GM18867 (cell line): Measurements from ENCODE around the gene CPM.
A peak's percentile ranks its signal among the peaks of the same experiment; 100 is the strongest.

Source experiments
- ATAC-seq: cut with Tn5 transposase; IDR thresholded peaks from one replicate; pipeline ENCODE4 v1.9.1; 2021; ENCODE audit warnings: mild to moderate bottlenecking, moderate library complexity; ENCODE audit not compliant: unreplicated experiment

The CPM gene

DNA sequence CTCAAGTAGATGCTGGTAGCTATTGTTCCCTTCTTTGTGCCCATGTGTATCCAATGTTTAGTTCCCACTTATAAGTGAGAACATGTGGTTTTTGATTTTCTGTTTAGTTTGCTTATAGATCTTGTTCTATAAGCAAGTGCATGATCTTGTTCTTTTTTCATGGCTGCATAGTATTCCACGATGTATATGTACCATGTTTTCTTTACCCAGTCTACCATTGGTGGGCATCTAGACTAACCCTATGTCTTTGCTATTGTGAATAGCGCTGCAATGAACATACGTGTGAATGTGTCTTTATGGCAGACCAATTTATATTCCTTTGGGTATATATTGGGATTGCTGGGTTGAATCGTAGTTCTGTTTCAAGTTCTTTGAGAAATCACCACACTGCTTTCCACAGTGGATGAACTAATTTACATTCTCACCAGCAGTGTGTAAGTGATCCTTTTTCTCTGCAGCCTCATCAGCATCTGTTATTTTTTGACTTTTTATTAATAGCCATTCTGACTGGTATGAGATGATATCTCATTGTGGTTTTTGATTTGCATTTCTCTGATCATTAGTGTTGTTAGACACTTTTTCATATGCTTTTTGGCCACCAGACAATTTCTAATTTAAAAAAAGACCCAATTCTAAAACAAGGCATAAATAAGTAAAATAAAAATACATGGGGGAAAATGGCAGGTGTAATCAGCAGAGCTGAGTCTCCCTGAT is 50.6 kb downstream of the CPM start:
- ATAC-seq = no peak

DNA sequence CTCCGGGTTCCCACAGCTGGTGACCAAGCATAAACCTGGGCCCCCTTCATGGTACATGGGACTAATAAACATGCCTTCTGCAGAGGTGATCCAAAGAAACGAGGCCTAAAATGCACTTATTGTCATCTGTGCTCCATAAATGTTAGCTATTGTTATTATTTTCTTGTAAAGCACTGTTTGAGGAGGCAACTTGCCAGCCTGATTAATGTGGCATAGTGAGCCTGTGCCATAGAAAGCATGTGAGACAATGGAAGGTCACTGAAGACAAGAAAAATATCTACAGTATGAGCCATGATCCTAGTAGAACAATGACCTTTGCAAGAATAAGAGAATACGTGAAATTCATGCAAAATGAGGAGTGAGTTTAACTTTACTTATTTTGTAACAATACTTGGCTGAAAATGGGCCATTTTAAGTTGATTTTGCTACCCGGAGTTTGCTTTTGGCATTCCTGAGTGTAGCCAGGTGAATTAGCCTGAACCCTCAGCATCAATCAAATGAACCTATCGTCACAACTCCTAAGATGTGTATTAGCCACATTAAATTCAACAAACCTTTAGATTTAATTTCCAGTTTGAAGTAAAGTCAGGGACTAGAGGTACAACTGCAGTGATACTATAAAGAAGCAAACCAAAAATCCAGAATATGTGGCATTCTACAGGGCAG is 52.2 kb downstream of the CPM start:
- no peak for ATAC-seq

DNA sequence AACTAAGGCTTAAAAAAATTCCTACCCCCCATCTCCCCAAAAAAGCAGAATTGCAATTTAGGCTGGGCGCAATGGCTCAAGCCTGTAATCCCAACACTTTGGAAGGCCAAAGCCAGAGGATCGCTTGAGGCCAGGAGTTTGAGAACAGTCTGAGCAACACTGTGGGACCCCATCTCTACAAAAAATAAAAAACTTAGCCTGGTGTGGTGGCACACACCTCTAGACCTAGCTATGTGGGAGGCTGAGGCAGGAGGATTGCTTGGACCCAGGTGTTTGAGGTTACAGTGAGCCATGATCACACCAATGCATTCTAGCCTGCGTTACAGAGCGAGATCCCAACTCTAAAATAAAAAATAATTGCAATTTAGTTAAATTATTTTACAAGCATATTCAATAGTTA is 54.1 kb downstream of the CPM start:
- ATAC-seq = no peak

DNA sequence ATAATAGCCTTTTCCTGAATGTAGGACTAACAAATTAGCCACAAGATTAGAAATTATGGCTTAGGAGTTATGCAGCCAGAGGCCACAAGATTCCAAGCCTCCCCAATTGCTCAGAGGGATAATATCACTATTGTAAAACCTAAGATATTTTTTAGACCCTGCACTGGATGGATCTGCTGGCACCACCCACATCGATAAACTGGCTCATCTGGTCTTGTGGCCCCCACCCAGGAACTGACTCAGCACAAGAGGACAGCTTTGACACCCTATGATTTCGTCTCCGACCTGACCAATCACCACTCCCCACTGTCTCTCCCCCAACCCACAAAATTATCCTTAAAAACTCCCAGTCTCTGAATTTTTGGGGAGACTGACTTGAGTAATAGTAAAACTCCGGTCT is 54.7 kb downstream of the CPM start:
- ATAC-seq = no peak

DNA sequence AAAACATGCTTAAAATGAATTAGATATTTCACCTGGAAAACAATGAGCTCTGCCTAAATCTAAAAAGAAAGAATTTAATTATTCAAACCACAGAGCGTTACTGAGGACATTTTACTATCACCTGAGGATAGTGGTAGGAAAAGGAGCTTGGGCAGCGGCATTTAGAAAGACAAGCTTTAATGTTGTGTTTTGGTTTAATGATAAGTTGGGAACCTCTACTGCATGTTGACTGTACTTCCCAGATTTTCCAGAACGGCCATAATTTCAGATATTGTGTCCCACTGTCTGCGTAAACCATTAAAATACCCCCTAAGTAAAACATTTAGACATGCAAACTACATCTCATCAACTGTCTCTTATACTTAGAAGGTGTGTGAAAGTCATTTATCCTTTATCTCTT is 55.4 kb downstream of the CPM start:
- no peak for ATAC-seq

DNA sequence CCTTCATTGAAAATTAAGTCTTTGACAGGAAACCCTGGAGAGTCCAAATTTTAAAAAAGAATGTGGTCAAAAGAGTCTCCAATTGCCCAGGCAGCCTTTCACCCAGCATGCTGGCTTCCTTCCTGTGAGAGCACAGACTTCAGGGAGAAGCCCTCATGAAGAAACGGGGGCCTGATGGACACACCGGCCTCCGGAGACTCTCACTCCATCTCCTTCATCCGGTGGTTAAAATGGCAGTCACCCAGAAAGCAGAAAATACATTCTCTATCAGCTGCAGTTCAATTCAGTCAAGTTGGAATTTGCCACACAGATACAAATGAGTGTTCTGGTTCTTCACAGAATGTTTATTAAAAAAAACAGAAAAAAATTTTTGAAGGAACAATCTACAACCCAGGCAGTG is 56.5 kb downstream of the CPM start:
- no peak for ATAC-seq

DNA sequence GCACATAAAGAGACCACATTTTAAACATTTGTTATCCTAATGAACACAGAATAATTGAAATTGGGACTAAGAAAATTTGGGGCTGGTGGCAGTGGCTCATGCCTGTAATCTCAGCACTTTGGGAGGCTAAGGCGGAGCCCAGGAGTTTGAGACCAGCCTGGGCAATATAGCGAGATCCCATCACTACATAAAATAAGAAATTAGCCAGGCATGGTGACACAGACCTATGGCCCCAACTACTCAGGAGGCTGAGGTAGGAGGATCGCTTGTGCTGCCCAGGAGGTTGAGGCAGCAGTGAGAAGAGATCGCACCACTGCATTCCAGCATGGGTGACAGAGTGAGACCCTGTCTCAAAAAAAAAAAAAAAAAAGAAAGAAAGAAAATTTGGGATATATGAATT is 59.7 kb downstream of the CPM start:
- ATAC-seq = no peak

DNA sequence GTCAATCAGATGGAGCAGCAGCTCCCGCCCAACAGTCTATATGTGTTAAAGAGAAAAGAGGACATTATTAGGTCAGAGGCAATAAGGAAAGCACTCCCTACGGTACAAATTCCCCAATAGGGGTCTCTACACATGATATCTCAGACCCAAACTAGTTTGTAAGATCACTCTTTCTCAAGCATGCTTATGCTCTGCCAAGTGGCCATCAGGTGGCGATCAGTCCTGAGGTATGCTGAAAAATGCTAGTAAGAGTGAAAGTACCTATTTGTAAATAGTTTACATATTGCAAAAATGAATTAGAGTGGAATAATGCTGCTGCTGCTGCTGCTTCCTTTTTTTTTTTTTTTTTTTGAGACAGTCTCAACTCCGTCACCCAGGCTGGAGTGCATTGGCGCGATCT is 61.0 kb downstream of the CPM start:
- ATAC-seq = peak; percentile 64

DNA sequence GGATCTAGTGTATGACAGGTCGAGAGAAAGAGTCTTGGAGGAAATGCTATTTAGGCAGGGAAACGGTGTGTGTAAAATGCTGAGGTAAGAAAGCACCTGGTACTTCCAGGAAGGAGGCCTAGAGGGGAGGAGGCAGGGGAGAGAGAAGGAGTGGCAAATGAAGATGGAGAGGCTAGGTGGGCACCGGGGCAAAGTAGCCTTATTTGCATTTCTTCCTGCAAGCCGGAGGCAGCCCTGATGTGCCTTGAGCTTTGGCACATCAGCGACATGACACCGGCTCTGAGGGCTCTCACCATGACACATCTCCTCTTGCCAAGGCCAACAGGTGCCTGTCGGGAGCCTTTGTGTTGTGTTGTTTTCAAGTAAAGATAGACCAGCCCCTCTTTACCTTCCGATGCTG is 61.6 kb downstream of the CPM start:
- ATAC-seq = peak; percentile 10

DNA sequence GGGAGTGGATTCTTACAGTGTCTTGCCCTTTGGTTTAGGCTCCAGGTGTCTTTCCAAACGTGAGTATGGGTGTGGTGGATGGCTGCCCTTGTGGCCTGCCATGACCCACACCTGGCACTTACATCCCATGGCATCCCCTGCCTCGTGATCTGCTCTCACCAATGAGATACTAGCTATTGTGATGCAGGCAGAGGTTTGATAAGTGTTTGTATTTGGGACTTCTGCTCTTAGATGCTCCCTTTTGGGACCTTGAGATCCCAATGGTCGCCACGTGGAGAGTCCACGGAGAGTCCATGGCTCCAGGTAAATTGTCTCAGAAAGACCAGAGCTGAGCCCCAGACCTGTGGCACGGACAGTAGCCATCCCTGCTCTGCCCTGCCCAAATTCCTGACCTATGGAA is 62.5 kb downstream of the CPM start:
- ATAC-seq = no peak

DNA sequence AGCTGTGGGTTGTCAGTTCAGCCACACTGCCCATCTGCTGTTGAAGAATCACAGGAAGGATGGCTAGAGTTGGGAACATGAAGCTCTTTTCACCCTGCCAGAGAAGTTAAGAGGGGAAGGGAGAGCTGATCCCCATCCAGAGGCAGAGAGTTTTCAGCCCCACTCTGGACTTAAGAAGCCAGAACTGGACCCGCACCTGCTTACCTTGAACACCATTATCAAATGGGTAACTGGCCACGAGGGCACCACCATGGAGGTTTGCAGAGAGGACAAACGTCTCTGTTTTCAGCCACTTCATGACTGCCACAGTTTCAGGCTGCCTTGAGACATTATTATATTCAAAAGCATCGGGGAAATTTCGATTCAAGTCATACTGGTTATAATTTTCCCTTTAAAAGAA is 63.0 kb downstream of the CPM start:
- ATAC-seq = no peak

DNA sequence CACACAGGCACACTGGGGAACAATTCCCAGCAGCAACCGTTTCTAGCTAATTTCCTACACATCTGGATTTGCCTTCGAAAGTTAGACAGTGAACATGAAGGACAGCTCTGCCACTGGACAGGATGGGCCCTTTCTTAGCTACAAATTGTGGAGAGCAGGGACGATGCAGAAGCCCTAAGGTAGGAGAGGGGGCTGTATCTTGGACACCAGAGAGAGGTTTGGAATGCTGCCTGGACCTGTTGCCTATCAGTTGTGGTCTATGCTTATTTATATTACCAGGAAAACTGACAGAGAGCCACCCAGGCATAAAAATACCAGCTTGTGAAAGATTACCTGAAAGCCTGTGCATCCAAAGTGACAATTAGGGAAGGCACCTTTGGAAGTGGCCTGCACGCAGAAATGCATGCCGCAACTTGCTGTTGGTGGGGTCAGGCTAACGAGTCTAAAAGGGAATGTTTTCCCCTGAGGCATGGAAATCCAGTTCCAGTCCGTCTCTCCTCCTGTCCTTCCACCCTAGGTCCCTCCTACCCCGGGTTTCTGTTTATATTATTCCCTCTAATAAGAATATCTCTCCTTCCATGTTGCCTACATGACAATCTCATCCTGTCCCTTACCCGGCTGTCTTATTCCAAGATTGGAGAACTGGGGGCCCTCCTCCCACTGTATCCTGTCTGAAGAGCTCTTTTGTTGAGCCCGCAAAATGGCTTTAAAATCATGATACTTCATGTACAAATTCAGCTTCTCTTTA is 64.8 kb downstream of the CPM start:
- ATAC-seq = no peak

DNA sequence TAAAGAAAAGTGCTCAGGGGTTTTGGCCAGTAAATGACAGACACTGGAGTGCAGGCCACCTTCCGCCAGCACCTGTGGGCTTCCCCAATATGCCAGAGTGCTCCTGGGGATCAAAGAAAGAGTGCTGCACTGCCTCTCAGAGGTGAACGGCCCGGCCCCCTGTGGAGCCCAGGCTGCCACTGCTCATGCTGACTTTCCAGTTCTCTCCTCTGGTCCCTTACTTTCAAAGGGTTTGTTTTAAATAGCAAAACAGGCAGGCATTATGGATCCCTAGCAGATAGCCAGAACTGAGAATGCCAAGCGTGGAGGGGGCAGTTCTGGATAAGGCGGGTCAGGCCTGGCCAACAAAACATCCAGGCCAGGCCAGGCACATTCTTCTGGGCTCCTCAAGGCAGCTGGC is 65.4 kb downstream of the CPM start:
- no peak for ATAC-seq

DNA sequence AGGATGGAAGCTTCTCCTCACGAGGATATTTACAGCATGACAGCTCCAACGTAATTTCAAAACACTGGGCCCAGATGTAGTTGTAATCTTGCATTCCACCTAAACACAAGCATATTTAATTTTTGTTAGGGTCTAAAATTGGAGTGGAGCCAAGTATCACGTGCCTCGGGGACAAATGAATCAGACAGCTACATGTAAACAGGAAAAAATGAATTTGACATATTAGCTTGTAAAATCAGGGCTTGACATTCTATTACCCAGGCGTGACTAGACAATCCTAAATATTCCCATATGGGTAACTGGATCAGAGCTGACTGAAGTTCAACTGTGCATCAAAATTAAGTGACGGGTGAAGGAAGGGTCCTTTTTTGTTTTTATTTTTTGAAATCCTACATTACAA is 66.0 kb downstream of the CPM start:
- no peak for ATAC-seq

DNA sequence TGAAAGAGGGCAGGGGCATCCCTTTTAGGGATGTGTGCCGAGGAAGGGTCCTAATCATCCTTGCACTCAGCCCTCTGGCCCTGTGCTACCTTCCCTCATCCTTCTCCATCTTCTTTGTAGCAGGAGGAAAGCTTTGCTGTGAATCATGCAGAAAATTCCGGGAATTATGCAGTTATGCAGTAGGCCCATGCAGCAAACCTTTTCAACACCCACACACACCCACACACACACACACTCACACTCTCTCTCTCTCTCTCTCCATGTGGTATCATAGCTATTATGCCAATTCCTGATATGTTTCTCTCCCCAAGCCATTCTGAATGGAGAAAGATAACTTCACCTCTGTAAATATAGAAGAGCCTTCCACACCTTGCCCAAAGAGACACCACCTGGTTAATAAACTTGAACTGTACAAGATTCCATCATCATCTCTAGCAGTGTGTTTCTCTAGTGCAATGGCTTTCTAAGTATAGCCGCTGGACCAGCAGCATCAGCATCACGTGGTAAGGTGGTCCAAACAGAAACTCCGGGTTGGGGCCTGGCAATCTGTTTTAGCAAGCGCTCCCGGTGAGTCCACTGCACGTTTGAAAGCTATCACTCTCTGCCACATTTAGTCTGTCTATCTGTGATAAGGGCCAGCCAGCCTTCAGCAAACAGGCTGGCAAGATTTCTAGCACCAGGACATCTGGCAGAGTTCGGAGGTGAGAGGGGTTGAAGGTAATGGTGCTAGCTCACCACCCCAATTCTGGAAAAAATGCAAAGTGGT is 67.4 kb downstream of the CPM start:
- no peak for ATAC-seq

DNA sequence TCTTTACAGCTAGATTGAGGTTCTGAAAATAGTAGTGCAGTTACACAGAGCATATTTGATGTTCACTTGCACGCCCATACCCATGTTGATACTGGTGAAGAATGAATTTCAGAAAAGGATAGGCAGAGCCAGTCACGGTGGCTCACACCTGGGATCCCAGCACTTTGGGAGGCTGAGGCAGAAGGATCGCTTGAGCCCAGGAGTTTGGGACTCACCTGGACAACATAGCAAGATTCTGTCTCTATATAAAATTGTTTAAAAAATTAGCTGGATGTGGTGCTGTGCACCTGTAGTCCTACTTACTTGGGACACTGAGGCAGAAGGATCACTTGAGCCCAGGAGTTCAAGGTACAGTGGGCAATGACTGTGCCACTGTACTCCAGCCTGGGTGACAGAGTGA is 68.4 kb downstream of the CPM start:
- no peak for ATAC-seq

DNA sequence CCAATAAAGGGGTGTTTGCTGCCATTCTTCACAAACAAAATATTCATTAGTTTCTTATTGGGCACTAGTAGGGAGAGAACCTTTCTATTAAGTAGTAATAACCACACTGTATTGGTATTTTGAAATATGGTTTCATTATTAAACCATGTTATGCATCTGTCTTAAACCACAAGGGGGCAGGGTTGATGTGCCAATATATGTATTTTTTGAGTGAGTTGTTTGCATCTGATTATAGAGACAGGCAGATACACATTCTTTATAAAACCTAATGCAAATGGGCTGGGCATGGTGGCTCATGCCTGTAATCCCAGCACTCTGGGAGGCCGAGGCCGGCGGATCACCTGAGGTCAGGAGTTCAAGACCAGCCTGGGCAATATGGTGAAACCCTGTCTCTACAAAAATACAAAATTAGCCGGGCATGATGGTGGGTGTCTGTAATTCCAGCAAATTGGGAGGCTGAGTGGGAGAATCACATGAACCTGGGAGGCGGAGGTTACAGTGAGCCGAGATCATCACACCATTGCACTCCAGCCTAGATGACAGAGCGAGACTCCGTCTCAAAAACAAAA is 69.0 kb downstream of the CPM start:
- peak; percentile 72 for ATAC-seq

DNA sequence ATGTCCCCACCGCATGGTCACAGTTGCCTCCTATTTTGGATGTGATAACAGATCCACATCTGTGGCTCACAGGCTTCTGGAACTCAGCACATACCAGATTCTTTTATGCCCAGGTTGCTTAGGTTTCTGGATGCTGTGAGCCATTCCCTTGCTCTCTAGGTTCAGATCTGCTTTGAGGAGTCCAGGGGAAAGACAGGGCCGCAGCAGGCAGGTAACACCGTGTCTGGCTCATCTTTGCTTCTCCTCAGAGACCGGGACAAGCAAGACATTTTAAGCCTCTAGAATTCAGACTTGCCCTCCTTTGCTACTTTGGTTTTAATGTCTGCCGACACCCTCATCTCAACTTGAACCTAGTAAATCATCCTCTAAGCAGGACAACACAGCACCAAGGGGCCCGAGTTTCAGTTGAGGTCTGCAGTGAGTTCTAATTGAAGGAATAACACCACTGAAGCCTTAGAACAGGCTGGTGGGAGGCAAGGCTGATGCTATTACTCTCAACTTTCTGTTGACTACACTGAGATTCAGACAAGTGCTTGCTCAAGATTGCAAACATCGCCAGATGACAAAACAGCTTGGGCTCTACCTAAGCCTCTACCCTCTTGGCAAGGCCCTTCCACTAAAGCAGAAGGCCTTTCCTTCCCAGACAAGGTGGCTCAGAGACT is 69.7 kb downstream of the CPM start:
- no peak for ATAC-seq

DNA sequence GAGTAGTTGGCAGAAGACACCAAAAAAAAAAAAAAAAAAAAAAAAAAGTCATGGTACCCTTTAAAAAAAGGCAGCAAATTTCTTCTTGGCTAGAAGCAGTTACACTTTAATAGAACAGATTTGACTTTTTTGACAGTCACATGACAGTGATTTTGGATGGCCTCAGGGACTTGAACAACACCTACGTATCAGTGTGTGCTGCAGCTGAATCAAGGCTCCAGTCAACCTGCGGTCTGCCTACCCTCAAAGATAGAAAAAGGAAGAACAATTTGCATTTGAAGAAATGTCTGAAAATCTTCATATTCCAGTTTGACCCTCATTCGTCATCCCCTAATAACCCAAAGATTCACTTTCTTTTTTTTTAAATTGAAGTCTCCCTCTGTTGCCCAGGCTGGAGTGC is 71.1 kb downstream of the CPM start:
- ATAC-seq = peak; percentile 53

DNA sequence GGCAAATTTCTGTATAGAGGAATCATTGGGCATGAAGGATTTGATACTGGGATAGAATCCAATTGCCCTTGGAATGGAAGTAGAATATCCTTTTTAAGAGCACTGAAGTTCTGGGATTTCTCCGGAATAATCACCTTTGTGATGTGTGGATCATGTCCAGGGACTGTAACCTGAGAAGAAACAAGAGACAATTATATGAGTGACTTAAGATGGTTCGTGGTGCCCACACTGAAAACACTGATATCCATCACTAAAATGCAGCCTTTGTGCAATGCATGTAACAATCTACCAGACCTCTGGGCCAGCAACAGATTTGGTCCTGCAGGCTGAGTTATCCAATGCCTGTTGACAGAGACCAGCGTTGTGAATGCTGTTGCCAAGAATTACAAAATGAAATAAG is 76.5 kb downstream of the CPM start:
- ATAC-seq = no peak

DNA sequence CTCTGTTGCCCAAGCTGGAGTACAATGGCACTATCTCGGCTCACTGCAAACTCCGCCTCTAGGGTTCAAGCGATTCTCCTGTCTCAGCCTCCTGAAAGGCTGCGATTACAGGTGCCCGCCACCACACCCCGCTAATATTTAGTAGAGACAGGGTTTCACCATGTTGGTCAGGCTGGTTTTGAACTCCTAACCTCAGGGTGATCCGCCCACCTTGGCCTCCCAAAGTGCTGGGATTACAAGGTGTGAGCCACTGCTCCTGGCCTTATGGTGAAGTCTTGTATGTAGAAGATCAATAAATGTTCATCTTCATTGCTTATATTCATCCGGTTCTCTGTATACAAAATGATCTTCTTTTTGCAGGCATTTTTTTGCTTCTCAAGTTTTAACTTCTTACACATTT is 77.2 kb downstream of the CPM start:
- ATAC-seq = no peak
